ENCODE measurements around the gene TCAIM.

GRCh38 chr3:44337248-44337785, 1.2 kb upstream of the TCAIM start:
- TF ChIP-seq MAX (IDR thresholded peaks at IDR 0.05) (no peak), REST (IDR thresholded peaks at IDR 0.05; ENCODE audit: low read depth) (no peak), EP300 (IDR thresholded peaks at IDR 0.05; ENCODE audit: borderline replicate concordance) (no peak), EGR1 (IDR thresholded peaks at IDR 0.05) (no peak), ZBTB7A (IDR thresholded peaks at IDR 0.05; ENCODE audit: low read depth) (no peak), NFIC (IDR thresholded peaks at IDR 0.05) (no peak), TCF12 (IDR thresholded peaks at IDR 0.05; ENCODE audit: low read depth) (no peak), TAF1 (IDR thresholded peaks at IDR 0.05; ENCODE audit: low read depth) (no peak), CEBPB (IDR thresholded peaks at IDR 0.05) (no peak), RAD21 (IDR thresholded peaks at IDR 0.05; ENCODE audit: low read depth) (no peak)
